Measurements from ENCODE around the gene USP10.
A peak's percentile ranks its signal among the peaks of the same experiment; 100 is the strongest.
"Not testable (repeated sequence)": the region's sequence is repeated elsewhere in the genome, so short reads cannot be mapped to it uniquely, and the experiment has no call there.

Gene USP10

DNA sequence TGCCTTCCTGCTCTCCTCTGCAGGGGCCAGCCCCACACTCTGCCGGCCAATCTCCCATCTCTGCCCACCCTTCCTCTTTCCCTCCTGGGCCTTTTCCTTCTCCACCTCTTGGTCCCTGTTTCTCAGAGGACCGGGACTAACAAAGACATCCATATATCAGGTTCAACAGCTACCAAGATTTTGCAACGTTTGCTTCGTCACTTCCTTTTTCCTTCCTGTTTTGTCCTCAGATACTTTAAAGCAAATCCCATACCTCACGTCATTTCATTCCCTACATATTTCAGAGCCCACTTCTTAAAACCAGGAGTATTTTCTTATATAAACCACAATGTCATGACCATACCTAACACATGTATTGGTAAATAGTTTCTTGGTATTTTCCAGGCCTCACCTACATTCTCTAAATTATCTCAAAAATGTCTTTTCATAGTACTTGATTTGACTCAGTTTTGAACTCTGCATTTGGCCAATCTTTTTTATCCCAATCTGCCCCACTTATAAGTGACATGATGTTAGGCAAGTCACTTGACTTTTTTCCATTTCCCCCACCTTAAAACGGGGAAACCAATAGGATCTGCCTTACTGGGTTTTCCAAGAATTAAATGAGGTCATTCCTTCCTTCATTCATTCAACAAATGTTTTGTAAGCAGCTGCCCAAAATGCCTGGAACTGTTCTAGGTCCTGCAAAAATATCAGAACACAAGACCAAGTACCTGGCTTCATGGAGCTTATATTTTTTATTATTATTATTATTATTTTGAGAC lies 7.2 kb upstream of the USP10 start:
- Histone ChIP-seq H3K4me2 (ENCODE audit: low read length) (no peak overlapping the region), H3K27ac (ENCODE audit: low read depth, low read length) (no peak overlapping the region), H2BK15ac (replicated peaks; ENCODE audit: low read depth) (no peak overlapping the region), H3K4me3 (ENCODE audit: low read length) (no peak overlapping the region), H3K56ac (ENCODE audit: low read length) (no peak overlapping the region), H3K4me1 (ENCODE audit: control insufficient read depth, low read depth, low read length) (no peaks in the 10 kb centered on the region), H2BK5ac (ENCODE audit: low read length) (no peak overlapping the region), H3K9ac (ENCODE audit: low read length) (no peak overlapping the region), H3K79me2 (ENCODE audit: control insufficient read depth, insufficient read depth, low read length) (no peaks in the 10 kb centered on the region), H2BK120ac (ENCODE audit: low read depth, low read length) (no peak overlapping the region), H2AK5ac (ENCODE audit: low read length) (no peak overlapping the region), H3K36me3 (ENCODE audit: control insufficient read depth, insufficient read depth, low read length) (no peaks in the 10 kb centered on the region), H3K23ac (ENCODE audit: low read length) (no peak overlapping the region), H3K4ac (ENCODE audit: low read depth, low read length) (no peak overlapping the region), H3K79me1 (ENCODE audit: low read length) (no peaks in the 10 kb centered on the region), H4K5ac (ENCODE audit: low read length) (no peak overlapping the region), H3K18ac (ENCODE audit: low read length) (no peak overlapping the region), H4K8ac (ENCODE audit: low read depth, low read length) (no peak overlapping the region), H3K27me3 (ENCODE audit: insufficient read depth, low read length, poor library complexity) (no peaks in the 10 kb centered on the region)
- 100% methylated on average over 1 of the region's 6 CpGs for whole genome bisulfite sequencing (ENCODE audit: extremely low coverage, insufficient coverage, low lambda C conversion rate)
- no peak for DNase-seq

- H3K79me2 ChIP-seq (ENCODE audit: control insufficient read depth, insufficient read depth, low read length); H3K4ac ChIP-seq (ENCODE audit: low read depth, low read length); H3K23ac ChIP-seq (ENCODE audit: low read length); H3K27me3 ChIP-seq (ENCODE audit: insufficient read depth, low read length, poor library complexity); DNase-seq; H2BK5ac ChIP-seq (ENCODE audit: low read length); H3K79me1 ChIP-seq (ENCODE audit: low read length); H3K56ac ChIP-seq (ENCODE audit: low read length); H3K4me3 ChIP-seq (ENCODE audit: low read length); H4K8ac ChIP-seq (ENCODE audit: low read depth, low read length); H3K27ac ChIP-seq (ENCODE audit: low read depth, low read length); H3K36me3 ChIP-seq (ENCODE audit: control insufficient read depth, insufficient read depth, low read length); H3K4me1 ChIP-seq (ENCODE audit: control insufficient read depth, low read depth, low read length); H3K18ac ChIP-seq (ENCODE audit: low read length); H2AK5ac ChIP-seq (ENCODE audit: low read length); H3K4me2 ChIP-seq (ENCODE audit: low read length); H3K9ac ChIP-seq (ENCODE audit: low read length); H4K5ac ChIP-seq (ENCODE audit: low read length); H2BK15ac ChIP-seq (replicated peaks; ENCODE audit: low read depth); H2BK120ac ChIP-seq (ENCODE audit: low read depth, low read length): not testable (repeated sequence)
- no CpG with 5 or more reads among the region's 10 CpGs for WGBS (ENCODE audit: extremely low coverage, insufficient coverage, low lambda C conversion rate)
Measured at GRCh38 chr16:84693869-84694268, 5.9 kb upstream of the USP10 start.

DNA sequence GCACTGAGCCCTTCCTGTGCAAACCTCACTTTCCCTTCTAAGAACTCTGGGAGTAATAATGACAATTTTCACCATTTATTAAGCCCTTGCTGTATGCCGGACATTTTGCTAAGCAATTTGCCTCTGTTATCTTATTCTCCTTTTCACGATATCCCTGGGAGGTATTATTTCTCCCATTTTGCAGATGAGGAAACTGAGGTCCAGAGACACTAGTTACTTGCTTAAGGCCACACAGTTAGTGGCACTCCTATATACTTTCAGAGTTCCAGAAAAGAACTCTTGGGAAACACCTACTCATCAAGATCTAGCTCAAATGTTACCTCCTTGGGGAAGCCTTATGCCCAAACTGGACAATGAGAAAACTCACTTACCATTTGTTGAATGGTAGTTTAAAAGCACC lies 4.8 kb upstream of the USP10 start:
- Histone ChIP-seq H3K23ac (ENCODE audit: low read length) (no peak overlapping the region), H2AK5ac (ENCODE audit: low read length) (no peak overlapping the region), H3K4ac (ENCODE audit: low read depth, low read length) (no peak overlapping the region), H3K36me3 (ENCODE audit: control insufficient read depth, insufficient read depth, low read length) (no peaks in the 10 kb centered on the region), H4K5ac (ENCODE audit: low read length) (no peak overlapping the region), H3K79me1 (ENCODE audit: low read length) (no peaks in the 10 kb centered on the region), H3K9ac (ENCODE audit: low read length) (no peak overlapping the region), H3K4me3 (ENCODE audit: low read length) (no peak overlapping the region), H2BK15ac (replicated peaks; ENCODE audit: low read depth) (no peak overlapping the region), H3K27me3 (ENCODE audit: insufficient read depth, low read length, poor library complexity) (no peaks in the 10 kb centered on the region), H3K4me2 (ENCODE audit: low read length) (no peak overlapping the region), H3K4me1 (ENCODE audit: control insufficient read depth, low read depth, low read length) (peaks cover 3% of the 10 kb centered on the region), H2BK5ac (ENCODE audit: low read length) (no peak overlapping the region), H3K18ac (ENCODE audit: low read length) (no peak overlapping the region), H2BK120ac (ENCODE audit: low read depth, low read length) (no peak overlapping the region), H4K8ac (ENCODE audit: low read depth, low read length) (no peak overlapping the region), H3K27ac (ENCODE audit: low read depth, low read length) (no peak overlapping the region), H3K79me2 (ENCODE audit: control insufficient read depth, insufficient read depth, low read length) (peaks cover 1% of the 10 kb centered on the region), H3K56ac (ENCODE audit: low read length) (no peak overlapping the region)
- DNase-seq: no peak
- WGBS (ENCODE audit: extremely low coverage, insufficient coverage, low lambda C conversion rate): no CpG with 5 or more reads among the region's 2 CpGs

DNA sequence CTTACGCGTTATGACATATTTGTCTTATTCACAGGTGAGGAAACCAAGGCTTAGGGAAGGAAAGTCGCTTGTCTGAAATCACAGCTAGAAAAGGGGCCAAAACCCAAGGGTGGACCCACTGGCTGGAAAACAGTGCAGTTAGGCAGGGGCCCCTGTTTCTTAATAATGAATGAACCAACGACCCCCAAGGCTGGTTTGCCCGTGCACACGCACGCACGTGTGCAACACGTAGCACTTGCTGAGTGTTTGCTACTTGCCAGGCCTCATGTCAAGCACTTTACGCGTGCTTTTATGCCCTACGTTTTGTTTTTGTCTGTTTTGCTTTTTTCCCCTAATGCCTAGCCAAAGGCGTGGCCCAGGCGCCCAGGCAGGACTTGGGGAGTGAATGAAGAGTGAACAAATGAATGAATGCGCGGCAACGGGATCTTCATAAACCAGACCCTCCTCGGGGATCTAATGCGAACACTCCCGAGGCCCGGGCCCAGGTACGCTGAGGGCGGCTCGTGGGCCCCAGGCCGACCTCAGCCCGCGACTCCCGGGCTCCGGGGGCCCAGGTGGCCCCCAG lies 571 bp upstream of the USP10 start:
- H3K4ac ChIP-seq (ENCODE audit: low read depth, low read length): peak overlapping the region; percentile 83
- H4K5ac ChIP-seq (ENCODE audit: low read length): peak overlapping the region; percentile 92
- no peak overlapping the region for H2BK15ac ChIP-seq (replicated peaks; ENCODE audit: low read depth)
- DNase-seq: no peak
- H3K4me1 ChIP-seq (ENCODE audit: control insufficient read depth, low read depth, low read length): peaks cover 3% of the 10 kb centered on the region
- H3K27ac ChIP-seq (ENCODE audit: low read depth, low read length): peak overlapping the region; percentile 57
- H2BK5ac ChIP-seq (ENCODE audit: low read length): peak overlapping the region; percentile 64
- peak overlapping the region; percentile 95 for H3K56ac ChIP-seq (ENCODE audit: low read length)
- WGBS (ENCODE audit: extremely low coverage, insufficient coverage, low lambda C conversion rate): no CpG with 5 or more reads among the region's 29 CpGs
- peak overlapping the region; percentile 85 for H3K9ac ChIP-seq (ENCODE audit: low read length)
- H3K79me1 ChIP-seq (ENCODE audit: low read length): no peaks in the 10 kb centered on the region
- H3K79me2 ChIP-seq (ENCODE audit: control insufficient read depth, insufficient read depth, low read length): peaks cover 35% of the 10 kb centered on the region
- peak overlapping the region; percentile 24 for H3K4me3 ChIP-seq (ENCODE audit: low read length)
- no peaks in the 10 kb centered on the region for H3K36me3 ChIP-seq (ENCODE audit: control insufficient read depth, insufficient read depth, low read length)
- H3K4me2 ChIP-seq (ENCODE audit: low read length): peak overlapping the region; percentile 82
- peak overlapping the region; percentile 48 for H3K23ac ChIP-seq (ENCODE audit: low read length)
- H2AK5ac ChIP-seq (ENCODE audit: low read length): peak overlapping the region; percentile 60
- peak overlapping the region; percentile 29 for H2BK120ac ChIP-seq (ENCODE audit: low read depth, low read length)
- H3K27me3 ChIP-seq (ENCODE audit: insufficient read depth, low read length, poor library complexity): no peaks in the 10 kb centered on the region
- H4K8ac ChIP-seq (ENCODE audit: low read depth, low read length): no peak overlapping the region
- peak overlapping the region; percentile 81 for H3K18ac ChIP-seq (ENCODE audit: low read length)

- Histone ChIP-seq H3K36me3 (ENCODE audit: control insufficient read depth, insufficient read depth, low read length) (no peaks in the 10 kb centered on the region), H2BK5ac (ENCODE audit: low read length) (no peak overlapping the region), H3K27me3 (ENCODE audit: insufficient read depth, low read length, poor library complexity) (no peaks in the 10 kb centered on the region), H2BK15ac (replicated peaks; ENCODE audit: low read depth) (no peak overlapping the region), H4K5ac (ENCODE audit: low read length) (no peak overlapping the region), H3K18ac (ENCODE audit: low read length) (peak overlapping the region; percentile 99), H2AK5ac (ENCODE audit: low read length) (no peak overlapping the region), H2BK120ac (ENCODE audit: low read depth, low read length) (peak overlapping the region; percentile 19), H3K79me1 (ENCODE audit: low read length) (peaks cover 3% of the 10 kb centered on the region), H3K9ac (ENCODE audit: low read length) (peak overlapping the region; percentile 91), H3K79me2 (ENCODE audit: control insufficient read depth, insufficient read depth, low read length) (peaks cover 49% of the 10 kb centered on the region), H3K4ac (ENCODE audit: low read depth, low read length) (peak overlapping the region; percentile 98), H3K4me3 (ENCODE audit: low read length) (peak overlapping the region; percentile 95), H3K27ac (ENCODE audit: low read depth, low read length) (peak overlapping the region; percentile 92), H3K56ac (ENCODE audit: low read length) (peak overlapping the region; percentile 92), H3K4me1 (ENCODE audit: control insufficient read depth, low read depth, low read length) (peaks cover 3% of the 10 kb centered on the region), H3K4me2 (ENCODE audit: low read length) (peak overlapping the region; percentile 79), H4K8ac (ENCODE audit: low read depth, low read length) (peak overlapping the region; percentile 7), H3K23ac (ENCODE audit: low read length) (no peak overlapping the region)
- DNase-seq: peak; percentile 48
- WGBS (ENCODE audit: extremely low coverage, insufficient coverage, low lambda C conversion rate): no CpG with 5 or more reads among the region's 28 CpGs
Measured at GRCh38 chr16:84700446-84701300, 873 bp downstream of the USP10 start.

Data from mesendoderm (in vitro differentiated cells).